D341Med (cell line): ENCODE measurements around the gene JOSD1.
A peak's percentile ranks its signal among the peaks of the same experiment; 100 is the strongest.

ENCODE experiments used
- DNase-seq: peaks from one replicate; pipeline ENCODE4 v3.0.0; 2012; ENCODE audit warnings: low spot score

The JOSD1 gene

GRCh38 chr22:38700789-38701628, at the start of gene JOSD1:
Gene JOSD1, minus strand, starts transcription at chr22:38700943. Its CDS starts 956 bp downstream, at chr22:38699987.
- peak; percentile 98 for DNase-seq

- DNase-seq: no peak
Measured at GRCh38 chr22:38750104-38750503, 49.4 kb upstream of the JOSD1 start.

- no peak for DNase-seq
Measured at GRCh38 chr22:38748487-38749136, 47.9 kb upstream of the JOSD1 start.

GRCh38 chr22:38745676-38746460, 45.1 kb upstream of the JOSD1 start:
- no peak for DNase-seq

- no peak for DNase-seq
Measured at GRCh38 chr22:38744981-38745380, 44.2 kb upstream of the JOSD1 start.

GRCh38 chr22:38742176-38742942, 41.6 kb upstream of the JOSD1 start:
- no peak for DNase-seq

- DNase-seq: no peak
Measured at GRCh38 chr22:38741576-38741975, 40.8 kb upstream of the JOSD1 start.

GRCh38 chr22:38741166-38741565, 40.4 kb upstream of the JOSD1 start:
- DNase-seq: no peak

- DNase-seq: no peak
Measured at GRCh38 chr22:38740754-38741153, 40.0 kb upstream of the JOSD1 start.

GRCh38 chr22:38740116-38740723, 39.5 kb upstream of the JOSD1 start:
- DNase-seq: no peak

GRCh38 chr22:38739300-38740055, 38.7 kb upstream of the JOSD1 start:
- no peak for DNase-seq

- no peak for DNase-seq
Measured at GRCh38 chr22:38738475-38739070, 37.8 kb upstream of the JOSD1 start.

- no peak for DNase-seq
Measured at GRCh38 chr22:38737302-38738060, 36.7 kb upstream of the JOSD1 start.

- DNase-seq: no peak
Measured at GRCh38 chr22:38736257-38736570, 35.5 kb upstream of the JOSD1 start.

GRCh38 chr22:38735465-38736256, 34.9 kb upstream of the JOSD1 start:
- no peak for DNase-seq

- no peak for DNase-seq
Measured at GRCh38 chr22:38735126-38735464, 34.4 kb upstream of the JOSD1 start.

- no peak for DNase-seq
Measured at GRCh38 chr22:38734421-38735100, 33.8 kb upstream of the JOSD1 start.

- no peak for DNase-seq
Measured at GRCh38 chr22:38733724-38734381, 33.1 kb upstream of the JOSD1 start.
